Tibial nerve (tissue), 4 donors: Measurements from ENCODE around the gene GGACT.

Source experiments
- CTCF ChIP-seq, 5 experiments: fragments of 200-600 bp in 3 of 5; fragments of 450-650 bp in 2 of 5; sonication (generic) in 3 of 5; IDR thresholded peaks; one replicate each; pipeline ENCODE4 v1.5.1; 2016 to 2019; ENCODE audit warnings: antibody characterized with exemption in 5 of 5, mild to moderate bottlenecking in 3 of 5, moderate library complexity in 2 of 5
- EP300 ChIP-seq, 2 donors: sonication (generic); formaldehyde crosslinking; IDR thresholded peaks; one replicate each; pipeline ENCODE4 v1.6.1; 2017; ENCODE audit warnings: antibody characterized with exemption in 2 of 2, mild to moderate bottlenecking in 1 of 2
- POLR2A ChIP-seq, 2 donors: fragments of 450-650 bp; IDR thresholded peaks; one replicate each; pipeline ENCODE4 v1.6.1; 2017; ENCODE audit warnings: antibody characterized with exemption in 2 of 2, mild to moderate bottlenecking in 2 of 2, moderate library complexity in 2 of 2

DNA sequence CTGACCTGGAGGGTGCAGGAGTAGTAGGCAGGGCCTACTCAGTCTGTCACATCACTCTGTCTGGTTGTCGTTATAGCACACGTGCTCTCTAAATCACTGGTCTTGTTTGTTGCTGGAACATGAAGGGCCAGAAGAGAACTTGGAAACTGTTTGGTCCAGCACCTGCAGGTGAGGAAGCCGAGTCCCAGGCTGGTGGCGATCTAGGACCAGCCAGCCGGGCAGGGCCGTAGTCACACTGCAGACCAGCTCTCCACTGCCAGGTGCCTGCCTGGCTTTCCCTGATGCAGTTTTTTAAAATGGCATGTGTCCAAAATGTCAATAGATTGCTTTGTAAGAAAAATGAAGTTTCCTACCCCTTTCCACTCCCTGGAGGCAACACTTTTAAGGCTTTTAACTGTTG is 53.7 kb downstream of the GGACT start:
- TF ChIP-seq CTCF (IDR thresholded peaks at IDR 0.05) (no peak), POLR2A (IDR thresholded peaks at IDR 0.05) (no peak), EP300 (IDR thresholded peaks at IDR 0.05) (no peak)
